ENCODE data around the gene RAF1.

GRCh38 chr3:12706504-12707253 is 42.8 kb upstream of the RAF1 start:
- peak; percentile 66 to 99 for TF ChIP-seq CTCF (conservative IDR thresholded peaks at IDR 0.05 in 1 of 2, IDR thresholded peaks at IDR 0.05 in 1 of 2; ENCODE audit: low read depth in 1 of 2, low read length in 2 of 2)
- TF ChIP-seq EZH2 (IDR thresholded peaks at IDR 0.05; ENCODE audit: low read length, missing control alignments): no peak

Data from fibroblast of lung (primary cell).